Esophagus squamous epithelium (tissue), 4 donors: ENCODE measurements around the gene PARVA.

Source experiments
- CTCF ChIP-seq, 6 experiments: fragments of 450-650 bp in 4 of 6; fragments of 200-600 bp in 2 of 6; sonication (generic) in 2 of 6; IDR thresholded peaks; one replicate each; pipeline ENCODE4 v1.5.1; 2016 to 2019; ENCODE audit warnings: antibody characterized with exemption in 6 of 6, mild to moderate bottlenecking in 4 of 6, moderate library complexity in 4 of 6
- POLR2A ChIP-seq, 4 donors: fragments of 450-650 bp; IDR thresholded peaks; one replicate each; pipeline ENCODE4 v1.6.1; 2017; ENCODE audit warnings: antibody characterized with exemption in 4 of 4, mild to moderate bottlenecking in 4 of 4, moderate library complexity in 3 of 4

GRCh38 chr11:12538889-12539421 lies 161.6 kb downstream of the PARVA start:
- TF ChIP-seq CTCF (IDR thresholded peaks at IDR 0.05) (no peak), POLR2A (IDR thresholded peaks at IDR 0.05) (no peak)
